Parathyroid adenoma (tissue), 2 donors: ENCODE measurements around the gene AZI2.

Experiments used
- H2AFZ ChIP-seq: fragments of 300-600 bp; sonication (generic); one replicate; pipeline ENCODE4 v1.7.0; 2017; ENCODE audit warnings: antibody characterized with exemption, mild to moderate bottlenecking
- H3K27ac ChIP-seq: fragments of 300-600 bp; sonication (generic); one replicate; pipeline ENCODE4 v1.7.0; 2017
- H3K27me3 ChIP-seq: fragments of 300-600 bp; sonication (generic); one replicate; pipeline ENCODE4 v1.7.0; 2017; ENCODE audit warnings: low read length; ENCODE audit not compliant: control insufficient read depth, insufficient read depth
- H3K36me3 ChIP-seq: fragments of 300-600 bp; sonication (generic); one replicate; pipeline ENCODE4 v1.7.0; 2017; ENCODE audit warnings: low read length; ENCODE audit not compliant: control insufficient read depth, insufficient read depth
- H3K4me1 ChIP-seq: fragments of 300-600 bp; sonication (generic); one replicate; pipeline ENCODE4 v1.7.0; 2017; ENCODE audit warnings: control low read depth
- H3K4me2 ChIP-seq: fragments of 300-600 bp; sonication (generic); one replicate; pipeline ENCODE4 v1.7.0; 2017; ENCODE audit warnings: low read length
- H3K4me3 ChIP-seq: fragments of 300-600 bp; sonication (generic); one replicate; pipeline ENCODE4 v1.7.0; 2017; ENCODE audit warnings: low read depth, low read length
- H3K79me2 ChIP-seq: fragments of 300-600 bp; sonication (generic); one replicate; pipeline ENCODE4 v1.7.0; 2017; ENCODE audit warnings: control low read depth
- H3K9ac ChIP-seq: fragments of 300-600 bp; sonication (generic); one replicate; pipeline ENCODE4 v1.7.0; 2017; ENCODE audit warnings: mild to moderate bottlenecking
- H3K9me3 ChIP-seq: fragments of 300-600 bp; sonication (generic); one replicate; pipeline ENCODE4 v1.7.0; 2017; ENCODE audit warnings: low read length; ENCODE audit not compliant: control insufficient read depth
- CTCF ChIP-seq: fragments of 300-600 bp; sonication (generic); IDR thresholded peaks from one replicate; pipeline ENCODE4 v1.7.0; 2017; ENCODE audit warnings: antibody characterized with exemption, mild to moderate bottlenecking
- donor health status: primary hyperparathyroidism.

The AZI2 gene

DNA sequence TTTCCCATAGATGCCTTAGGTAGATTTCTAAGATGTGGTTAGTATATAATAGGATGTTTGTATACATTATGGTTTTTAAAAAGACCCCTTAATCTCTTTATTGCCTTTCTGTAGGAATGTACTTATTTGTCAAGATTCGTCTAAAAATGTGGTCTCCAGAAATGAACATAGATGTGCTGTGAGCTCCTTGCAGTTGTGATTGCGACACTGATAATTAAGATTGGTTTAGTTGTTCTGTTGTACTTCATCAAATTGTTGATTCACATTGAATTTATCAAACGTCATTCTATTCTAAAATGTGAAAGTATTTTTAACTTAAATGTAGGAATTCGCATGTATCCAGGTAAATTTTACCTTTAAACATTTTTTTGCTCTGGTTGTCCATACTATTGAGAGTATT, 56.0 kb downstream of the AZI2 start:
- no peak overlapping the region for H3K4me2 ChIP-seq
- no peak overlapping the region for H3K27ac ChIP-seq
- no peak for TF ChIP-seq CTCF

GRCh38 chr3:28291577-28291976, 57.0 kb downstream of the AZI2 start:
- Histone ChIP-seq H3K27me3 (no peaks in the 10 kb centered on the region), H2AFZ (no peak overlapping the region), H3K79me2 (no peaks in the 10 kb centered on the region), H3K4me1 (no peaks in the 10 kb centered on the region), H3K27ac (no peak overlapping the region), H3K4me2 (no peak overlapping the region), H3K9ac (no peak overlapping the region), H3K36me3 (no peaks in the 10 kb centered on the region), H3K4me3 (no peak overlapping the region), H3K9me3 (no peaks in the 10 kb centered on the region)
- TF ChIP-seq CTCF, result no peak

More for the DNA sequence above, 56.0 kb downstream of the AZI2 start:
- Histone ChIP-seq H2AFZ (no peak overlapping the region), H3K9me3 (no peaks in the 10 kb centered on the region), H3K4me1 (no peaks in the 10 kb centered on the region), H3K79me2 (no peaks in the 10 kb centered on the region), H3K36me3 (no peaks in the 10 kb centered on the region), H3K9ac (no peak overlapping the region), H3K4me3 (no peak overlapping the region), H3K27me3 (no peaks in the 10 kb centered on the region)

DNA sequence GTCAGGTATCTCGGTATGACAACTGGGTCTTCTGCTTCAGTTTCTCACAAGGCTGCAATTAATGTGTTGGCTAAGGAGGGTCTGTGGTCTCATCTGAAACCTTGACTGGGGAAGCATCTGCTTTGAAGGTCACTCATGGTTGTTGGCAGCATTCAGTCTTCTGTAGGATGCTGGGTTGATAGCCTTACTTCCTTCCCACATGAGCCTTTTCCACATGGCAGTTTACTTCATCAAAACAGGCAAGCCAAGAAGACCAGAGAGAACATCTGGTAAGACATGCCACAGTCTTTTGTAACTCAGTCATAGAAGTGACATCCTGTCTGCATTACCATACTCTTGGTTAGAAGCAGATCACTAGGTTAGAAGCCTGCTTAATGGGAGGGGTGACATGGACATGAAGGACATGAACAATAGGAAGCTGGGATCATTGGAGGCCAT, 57.7 kb downstream of the AZI2 start:
- no peak overlapping the region for H3K9ac ChIP-seq
- H3K36me3 ChIP-seq, result no peaks in the 10 kb centered on the region
- no peaks in the 10 kb centered on the region for H3K27me3 ChIP-seq
- TF ChIP-seq CTCF, result no peak
- no peak overlapping the region for H3K4me3 ChIP-seq
- no peak overlapping the region for H2AFZ ChIP-seq
- no peaks in the 10 kb centered on the region for H3K9me3 ChIP-seq
- no peak overlapping the region for H3K4me2 ChIP-seq
- no peaks in the 10 kb centered on the region for H3K4me1 ChIP-seq
- H3K27ac ChIP-seq, result no peak overlapping the region
- no peaks in the 10 kb centered on the region for H3K79me2 ChIP-seq

DNA sequence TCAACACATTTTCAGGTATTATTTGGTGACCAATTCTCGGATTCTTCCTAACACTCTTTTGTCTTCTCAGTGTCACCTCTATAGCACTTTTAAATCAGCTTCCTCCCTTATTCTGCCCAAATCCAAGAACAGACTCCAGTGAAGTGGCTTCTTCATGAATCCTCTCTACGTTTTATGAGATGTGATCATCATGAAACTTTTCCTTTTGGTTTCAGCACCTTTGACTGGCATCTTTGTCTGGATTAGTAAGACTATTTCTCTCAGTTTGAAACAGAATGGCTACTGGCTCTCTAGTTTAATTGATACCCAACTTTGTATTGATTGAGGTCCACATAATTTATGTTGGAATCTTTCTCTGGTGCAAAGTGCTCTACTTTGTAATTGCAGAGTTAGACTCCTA, 61.6 kb downstream of the AZI2 start:
- Histone ChIP-seq H3K27me3 (no peaks in the 10 kb centered on the region), H3K36me3 (no peaks in the 10 kb centered on the region), H3K4me3 (no peak overlapping the region), H3K79me2 (no peaks in the 10 kb centered on the region), H3K27ac (no peak overlapping the region), H3K4me1 (no peaks in the 10 kb centered on the region), H3K4me2 (no peak overlapping the region), H2AFZ (no peak overlapping the region), H3K9me3 (no peaks in the 10 kb centered on the region), H3K9ac (no peak overlapping the region)
- TF ChIP-seq CTCF, result no peak

GRCh38 chr3:28286595-28286994, 62.0 kb downstream of the AZI2 start:
- Histone ChIP-seq H2AFZ (no peak overlapping the region), H3K4me2 (no peak overlapping the region), H3K4me3 (no peak overlapping the region), H3K36me3 (no peaks in the 10 kb centered on the region), H3K4me1 (no peaks in the 10 kb centered on the region), H3K27ac (no peak overlapping the region), H3K9ac (no peak overlapping the region), H3K79me2 (no peaks in the 10 kb centered on the region), H3K9me3 (no peaks in the 10 kb centered on the region), H3K27me3 (no peaks in the 10 kb centered on the region)
- TF ChIP-seq CTCF, result peak; percentile 42
